ENCODE results near the gene SRSF8. TPM values are rescaled to one million over a fixed set of nuclear protein-coding genes. Genes with fewer than 3 reads are reported as not detected.

SRSF8 gene
- total and polyA plus RNA-seq, 2 donors (not counting 1 experiment from before 2014, with no cell fraction given), result 16.3 to 31.5 TPM

DNA sequence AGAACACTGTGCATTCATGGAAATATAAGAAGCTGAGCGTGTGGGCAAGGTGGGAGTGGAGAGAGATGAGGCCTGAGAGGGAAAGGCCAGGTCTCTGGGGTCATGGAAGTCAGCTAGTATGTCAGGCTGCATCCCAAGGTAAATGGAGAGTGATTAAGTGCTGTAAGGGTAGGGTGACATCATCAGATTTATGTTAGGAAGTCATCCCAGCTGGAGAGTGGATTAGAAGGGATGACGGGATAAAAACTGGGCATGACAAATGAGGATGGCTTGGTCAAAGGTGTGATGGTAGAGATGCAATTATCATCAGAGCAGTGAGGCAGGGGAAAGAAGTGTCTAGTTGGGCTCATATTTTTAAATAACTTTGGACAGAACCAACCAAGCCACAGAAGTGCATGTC lies 19.4 kb downstream of the SRSF8 start:
- no peak overlapping the region for H3K9ac ChIP-seq (ENCODE audit: insufficient read depth, low read length)
- no peak overlapping the region for H2AFZ ChIP-seq (ENCODE audit: low read length)
- no peak overlapping the region for H3K27ac ChIP-seq (ENCODE audit: insufficient read depth, low read length)
- H3K27me3 ChIP-seq (ENCODE audit: control insufficient read depth, insufficient read depth, low read length), result no peaks in the 10 kb centered on the region
- no peaks in the 10 kb centered on the region for H3K9me3 ChIP-seq (ENCODE audit: control insufficient read depth, insufficient read depth, low read depth, low read length)
- no peaks in the 10 kb centered on the region for H3K79me2 ChIP-seq (ENCODE audit: control insufficient read depth, insufficient read depth, low read length)
- H3K4me3 ChIP-seq (replicated peaks in 1 of 4; ENCODE audit: control extremely low read depth in 1 of 4, insufficient read depth in 1 of 4, low read depth in 3 of 4, low read length in 4 of 4), result no peak overlapping the region
- H3K4me1 ChIP-seq (ENCODE audit: control insufficient read depth, extremely low read depth, insufficient read depth, low read length), result peaks cover 6% of the 10 kb centered on the region
- DNase-seq (ENCODE audit: low read depth in 2 of 2), result no peak
- no peaks in the 10 kb centered on the region for H3K36me3 ChIP-seq (ENCODE audit: control insufficient read depth, insufficient read depth, low read length)
- TF ChIP-seq, protein P1, sequence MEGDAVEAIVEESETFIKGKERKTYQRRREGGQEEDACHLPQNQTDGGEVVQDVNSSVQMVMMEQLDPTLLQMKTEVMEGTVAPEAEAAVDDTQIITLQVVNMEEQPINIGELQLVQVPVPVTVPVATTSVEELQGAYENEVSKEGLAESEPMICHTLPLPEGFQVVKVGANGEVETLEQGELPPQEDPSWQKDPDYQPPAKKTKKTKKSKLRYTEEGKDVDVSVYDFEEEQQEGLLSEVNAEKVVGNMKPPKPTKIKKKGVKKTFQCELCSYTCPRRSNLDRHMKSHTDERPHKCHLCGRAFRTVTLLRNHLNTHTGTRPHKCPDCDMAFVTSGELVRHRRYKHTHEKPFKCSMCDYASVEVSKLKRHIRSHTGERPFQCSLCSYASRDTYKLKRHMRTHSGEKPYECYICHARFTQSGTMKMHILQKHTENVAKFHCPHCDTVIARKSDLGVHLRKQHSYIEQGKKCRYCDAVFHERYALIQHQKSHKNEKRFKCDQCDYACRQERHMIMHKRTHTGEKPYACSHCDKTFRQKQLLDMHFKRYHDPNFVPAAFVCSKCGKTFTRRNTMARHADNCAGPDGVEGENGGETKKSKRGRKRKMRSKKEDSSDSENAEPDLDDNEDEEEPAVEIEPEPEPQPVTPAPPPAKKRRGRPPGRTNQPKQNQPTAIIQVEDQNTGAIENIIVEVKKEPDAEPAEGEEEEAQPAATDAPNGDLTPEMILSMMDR (conservative IDR thresholded peaks at IDR 0.05 in 1 of 2, IDR thresholded peaks at IDR 0.05 in 1 of 2; ENCODE audit: low read depth in 1 of 2, low read length in 2 of 2), result no peak
- TF ChIP-seq EZH2 (IDR thresholded peaks at IDR 0.05; ENCODE audit: low read length, missing control alignments), result no peak
- H3K4me2 ChIP-seq (ENCODE audit: extremely low read depth, insufficient read depth, low read length), result no peak overlapping the region
- no peaks in the 10 kb centered on the region for H4K20me1 ChIP-seq (ENCODE audit: control insufficient read depth, extremely low read depth, insufficient read depth, low read length)

DNA sequence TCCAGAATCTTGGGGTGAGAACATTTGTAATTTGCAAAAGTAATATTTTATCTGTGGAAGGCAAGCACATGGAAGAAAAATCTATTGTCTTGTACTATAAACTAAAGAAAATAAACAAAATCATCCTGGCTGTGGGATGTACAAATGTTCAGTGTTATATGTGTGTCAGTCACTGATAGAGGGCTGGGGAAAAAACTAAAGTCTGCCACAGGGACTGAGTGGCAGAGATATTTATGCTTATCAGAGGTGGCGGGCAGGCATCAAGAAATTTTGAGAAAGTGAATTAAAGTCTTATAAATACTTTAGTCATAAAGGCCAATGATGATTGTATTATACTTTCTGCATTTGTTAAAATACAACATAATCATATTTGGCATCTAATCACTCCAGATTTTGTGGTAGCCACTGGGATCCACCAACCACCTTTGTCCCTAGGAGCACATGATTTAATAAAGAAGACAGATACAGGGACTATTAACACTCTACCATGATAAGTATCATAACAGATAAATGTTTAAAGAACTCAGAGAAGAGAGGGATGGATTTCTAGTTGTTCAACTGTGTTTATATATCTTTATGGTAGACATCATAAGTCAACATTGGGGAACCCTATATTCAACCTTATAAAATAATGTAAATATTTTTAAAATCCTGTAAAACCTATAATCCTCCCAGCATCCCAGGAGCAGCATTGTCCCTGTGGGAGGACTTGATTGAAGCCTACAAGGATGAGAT lies 20.3 kb downstream of the SRSF8 start:
- no peaks in the 10 kb centered on the region for H3K27me3 ChIP-seq (ENCODE audit: control insufficient read depth, insufficient read depth, low read length)
- no peak for TF ChIP-seq EZH2 (IDR thresholded peaks at IDR 0.05; ENCODE audit: low read length, missing control alignments)
- TF ChIP-seq, protein P1 (conservative IDR thresholded peaks at IDR 0.05 in 1 of 2, IDR thresholded peaks at IDR 0.05 in 1 of 2; ENCODE audit: low read depth in 1 of 2, low read length in 2 of 2), result no peak
- no peak overlapping the region for H3K9ac ChIP-seq (ENCODE audit: insufficient read depth, low read length)
- H3K27ac ChIP-seq (ENCODE audit: insufficient read depth, low read length), result no peak overlapping the region
- no peak overlapping the region for H3K4me3 ChIP-seq (replicated peaks in 1 of 4; ENCODE audit: control extremely low read depth in 1 of 4, insufficient read depth in 1 of 4, low read depth in 3 of 4, low read length in 4 of 4)
- no peaks in the 10 kb centered on the region for H3K36me3 ChIP-seq (ENCODE audit: control insufficient read depth, insufficient read depth, low read length)
- no peak overlapping the region for H2AFZ ChIP-seq (ENCODE audit: low read length)
- no peaks in the 10 kb centered on the region for H3K9me3 ChIP-seq (ENCODE audit: control insufficient read depth, insufficient read depth, low read depth, low read length)
- H3K4me2 ChIP-seq (ENCODE audit: extremely low read depth, insufficient read depth, low read length), result no peak overlapping the region
- H3K4me1 ChIP-seq (ENCODE audit: control insufficient read depth, extremely low read depth, insufficient read depth, low read length), result peaks cover 6% of the 10 kb centered on the region
- no peak for DNase-seq (ENCODE audit: low read depth in 2 of 2)
- no peaks in the 10 kb centered on the region for H4K20me1 ChIP-seq (ENCODE audit: control insufficient read depth, extremely low read depth, insufficient read depth, low read length)
- no peaks in the 10 kb centered on the region for H3K79me2 ChIP-seq (ENCODE audit: control insufficient read depth, insufficient read depth, low read length)

DNA sequence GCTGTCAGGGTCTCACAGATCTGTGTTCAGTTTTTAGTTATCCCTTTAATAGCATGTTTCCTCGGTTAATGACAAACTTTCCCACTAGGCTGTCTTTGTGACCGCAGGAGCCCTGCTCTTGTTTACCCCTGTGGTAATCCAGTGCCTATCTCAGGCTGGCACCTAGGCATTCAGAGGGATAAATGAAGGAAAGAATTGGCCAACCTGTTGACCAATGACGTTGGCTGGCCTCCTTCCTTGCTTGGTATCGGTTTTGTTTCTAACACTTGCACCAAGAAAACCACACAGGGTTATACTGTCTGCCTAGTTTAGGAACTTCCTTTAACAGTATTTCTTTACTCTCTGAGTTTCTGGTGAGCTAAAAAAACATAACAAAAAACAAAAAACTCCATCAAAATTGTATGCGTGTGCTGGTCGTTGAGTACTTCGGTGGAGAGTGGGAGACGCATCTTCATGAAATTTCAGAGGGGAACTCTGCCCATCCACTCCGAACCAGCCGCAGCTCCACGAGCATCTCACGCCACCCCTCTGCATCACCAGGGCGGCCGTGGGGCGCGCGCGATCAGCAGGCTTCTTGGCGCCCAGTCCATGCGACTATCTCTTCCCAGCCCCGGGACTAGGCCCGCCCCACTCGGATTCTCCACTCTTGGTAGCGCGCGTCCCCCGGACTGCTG lies 22.4 kb downstream of the SRSF8 start:
- TF ChIP-seq, protein P1 (conservative IDR thresholded peaks at IDR 0.05 in 1 of 2, IDR thresholded peaks at IDR 0.05 in 1 of 2; ENCODE audit: low read depth in 1 of 2, low read length in 2 of 2), result no peak
- no peak for TF ChIP-seq EZH2 (IDR thresholded peaks at IDR 0.05; ENCODE audit: low read length, missing control alignments)
- H3K36me3 ChIP-seq (ENCODE audit: control insufficient read depth, insufficient read depth, low read length), result no peaks in the 10 kb centered on the region
- H3K9me3 ChIP-seq (ENCODE audit: control insufficient read depth, insufficient read depth, low read depth, low read length), result no peaks in the 10 kb centered on the region
- no peaks in the 10 kb centered on the region for H3K79me2 ChIP-seq (ENCODE audit: control insufficient read depth, insufficient read depth, low read length)
- H2AFZ ChIP-seq (ENCODE audit: low read length), result peak overlapping the region; percentile 87
- DNase-seq (ENCODE audit: low read depth in 2 of 2), result no peak
- no peaks in the 10 kb centered on the region for H4K20me1 ChIP-seq (ENCODE audit: control insufficient read depth, extremely low read depth, insufficient read depth, low read length)
- H3K9ac ChIP-seq (ENCODE audit: insufficient read depth, low read length), result peak overlapping the region; percentile 83
- H3K27ac ChIP-seq (ENCODE audit: insufficient read depth, low read length), result peak overlapping the region; percentile 65
- H3K4me1 ChIP-seq (ENCODE audit: control insufficient read depth, extremely low read depth, insufficient read depth, low read length), result peaks cover 13% of the 10 kb centered on the region
- H3K27me3 ChIP-seq (ENCODE audit: control insufficient read depth, insufficient read depth, low read length), result no peaks in the 10 kb centered on the region
- H3K4me3 ChIP-seq (replicated peaks in 1 of 4; ENCODE audit: control extremely low read depth in 1 of 4, insufficient read depth in 1 of 4, low read depth in 3 of 4, low read length in 4 of 4), result peak overlapping the region; percentile 49 to 86 (median 71)
- peak overlapping the region; percentile 90 for H3K4me2 ChIP-seq (ENCODE audit: extremely low read depth, insufficient read depth, low read length)
